Thymus (tissue), 11 donors: ENCODE results near the gene PCDHA13. TPM values are rescaled to one million over a fixed set of nuclear protein-coding genes. Genes with fewer than 3 reads are reported as not detected.
"Not testable (repeated sequence)": the region's sequence is repeated elsewhere in the genome, so short reads cannot be mapped to it uniquely, and the experiment has no call there.

Source experiments
- DNase-seq, 9 donors: peaks; one replicate each; pipeline ENCODE4 v3.0.0-alpha.2; 2013; ENCODE audit warnings: low spot score in 9 of 9, low read depth in 6 of 9, missing footprints in 1 of 9
- H3K27ac ChIP-seq, 2 donors: one replicate each; pipeline ENCODE4 v1.5.1; 2013; ENCODE audit warnings: control low read depth in 1 of 2, low read depth in 1 of 2, low read length in 1 of 2, mild to moderate bottlenecking in 1 of 2, moderate library complexity in 1 of 2
- H3K27me3 ChIP-seq, 2 donors: one replicate each; pipeline ENCODE4 v1.5.1; 2013; ENCODE audit warnings: low read length in 1 of 2; ENCODE audit not compliant: control insufficient read depth in 2 of 2, insufficient read depth in 1 of 2
- H3K36me3 ChIP-seq, 2 donors: one replicate each; pipeline ENCODE4 v1.5.1; 2013; ENCODE audit warnings: low read length in 1 of 2, mild to moderate bottlenecking in 1 of 2, moderate library complexity in 1 of 2; ENCODE audit not compliant: control insufficient read depth in 2 of 2, insufficient read depth in 2 of 2
- H3K4me1 ChIP-seq, 2 donors: one replicate each; pipeline ENCODE4 v1.5.1; 2013; ENCODE audit warnings: low read length in 2 of 2; ENCODE audit not compliant: control insufficient read depth in 2 of 2, insufficient read depth in 2 of 2
- H3K4me3 ChIP-seq, 2 donors: one replicate each; pipeline ENCODE4 v1.5.1; 2013; ENCODE audit warnings: low read length in 2 of 2, control low read depth in 1 of 2, mild to moderate bottlenecking in 1 of 2
- H3K9me3 ChIP-seq, 2 donors: one replicate each; pipeline ENCODE4 v1.5.1; 2013; ENCODE audit warnings: low read length in 1 of 2, mild to moderate bottlenecking in 1 of 2; ENCODE audit not compliant: control insufficient read depth in 2 of 2, insufficient read depth in 1 of 2
- WGBS: extraction: QIAGEN DNeasy Blood & Tissue Kit; methylation state at CpG from one replicate; pipeline ENCODE4 v1.1.7; 2013; 5-methylcytosine and 5-hydroxymethylcytosine counted together
- polyA plus RNA-seq: library from polyadenylated mRNA; stranded (reverse); fragments of 200-250 nt; gene quantifications from one replicate; pipeline ENCODE4 v1.2.3, GENCODE V29; 2013
- total RNA-seq: library from RNA; stranded (reverse); fragments of 120-200 nt; gene quantifications from one replicate; pipeline ENCODE4 v1.2.4, GENCODE V29; 2013
- donor health status: healthy.

The PCDHA13 gene
- total and polyA plus RNA-seq, 2 donors, result under 0.01 TPM

DNA sequence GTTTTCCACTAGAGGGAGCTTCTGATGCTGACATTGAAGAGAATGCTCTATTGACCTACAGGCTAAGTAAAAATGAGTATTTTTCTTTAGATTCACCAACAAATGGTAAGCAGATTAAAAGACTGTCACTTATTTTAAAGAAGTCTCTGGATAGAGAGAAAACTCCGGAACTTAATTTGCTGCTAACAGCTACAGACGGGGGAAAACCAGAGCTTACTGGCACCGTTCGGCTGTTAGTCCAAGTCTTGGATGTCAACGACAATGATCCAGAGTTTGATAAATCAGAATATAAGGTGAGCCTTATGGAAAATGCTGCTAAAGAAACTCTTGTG, 12.4 kb upstream of the PCDHA13 start:
- H3K4me3 ChIP-seq, result no peak overlapping the region
- H3K27me3 ChIP-seq, result peaks cover 0 to 7% of the 10 kb centered on the region in 2 donors
- no peak overlapping the region for H3K27ac ChIP-seq
- no peak for DNase-seq
- peaks cover 7 to 23% of the 10 kb centered on the region in 2 donors for H3K9me3 ChIP-seq
- WGBS, result 54% methylated on average over 5 of the region's 5 CpGs
- H3K4me1 ChIP-seq, result no peaks in the 10 kb centered on the region
- H3K36me3 ChIP-seq, result no peaks in the 10 kb centered on the region

DNA sequence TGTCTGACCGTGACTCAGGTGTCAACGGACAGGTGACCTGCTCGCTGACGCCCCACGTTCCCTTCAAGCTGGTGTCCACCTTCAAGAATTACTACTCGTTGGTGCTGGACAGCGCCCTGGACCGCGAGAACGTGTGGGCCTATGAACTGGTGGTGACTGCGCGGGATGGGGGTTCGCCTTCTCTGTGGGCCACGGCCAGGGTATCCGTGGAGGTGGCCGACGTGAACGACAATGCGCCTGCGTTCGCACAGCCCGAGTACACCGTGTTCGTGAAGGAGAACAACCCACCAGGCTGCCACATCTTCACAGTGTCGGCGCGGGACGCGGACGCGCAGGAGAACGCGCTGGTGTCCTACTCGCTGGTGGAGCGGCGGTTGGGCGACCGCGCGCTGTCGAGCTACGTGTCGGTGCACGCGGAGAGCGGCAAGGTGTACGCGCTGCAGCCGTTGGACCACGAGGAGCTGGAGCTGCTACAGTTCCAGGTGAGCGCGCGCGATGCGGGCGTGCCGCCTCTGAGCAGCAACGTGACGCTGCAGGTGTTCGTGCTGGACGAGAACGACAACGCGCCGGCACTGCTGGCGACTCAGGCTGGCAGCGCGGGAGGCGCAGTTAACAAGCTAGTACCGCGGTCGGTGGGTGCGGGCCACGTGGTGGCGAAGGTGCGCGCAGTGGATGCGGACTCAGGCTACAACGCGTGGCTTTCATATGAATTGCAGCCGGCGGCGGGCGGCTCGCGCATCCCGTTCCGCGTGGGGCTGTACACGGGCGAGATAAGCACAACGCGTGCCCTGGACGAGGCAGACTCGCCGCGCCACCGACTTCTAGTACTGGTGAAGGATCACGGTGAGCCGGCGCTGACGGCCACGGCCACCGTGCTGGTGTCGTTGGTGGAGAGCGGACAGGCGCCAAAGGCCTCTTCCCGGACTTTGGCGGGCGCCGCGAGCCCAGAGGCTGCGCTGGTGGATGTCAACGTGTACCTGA, 11.4 kb upstream of the PCDHA13 start:
- WGBS, result 60% methylated on average over 114 of the region's 114 CpGs
- H3K4me1 ChIP-seq, result no peaks in the 10 kb centered on the region
- no peak overlapping the region for H3K27ac ChIP-seq
- no peak for DNase-seq
- no peaks in the 10 kb centered on the region for H3K36me3 ChIP-seq
- no peak overlapping the region for H3K4me3 ChIP-seq
- H3K27me3 ChIP-seq, result peaks cover 0 to 11% of the 10 kb centered on the region in 2 donors
- peaks cover 7 to 27% of the 10 kb centered on the region in 2 donors for H3K9me3 ChIP-seq

DNA sequence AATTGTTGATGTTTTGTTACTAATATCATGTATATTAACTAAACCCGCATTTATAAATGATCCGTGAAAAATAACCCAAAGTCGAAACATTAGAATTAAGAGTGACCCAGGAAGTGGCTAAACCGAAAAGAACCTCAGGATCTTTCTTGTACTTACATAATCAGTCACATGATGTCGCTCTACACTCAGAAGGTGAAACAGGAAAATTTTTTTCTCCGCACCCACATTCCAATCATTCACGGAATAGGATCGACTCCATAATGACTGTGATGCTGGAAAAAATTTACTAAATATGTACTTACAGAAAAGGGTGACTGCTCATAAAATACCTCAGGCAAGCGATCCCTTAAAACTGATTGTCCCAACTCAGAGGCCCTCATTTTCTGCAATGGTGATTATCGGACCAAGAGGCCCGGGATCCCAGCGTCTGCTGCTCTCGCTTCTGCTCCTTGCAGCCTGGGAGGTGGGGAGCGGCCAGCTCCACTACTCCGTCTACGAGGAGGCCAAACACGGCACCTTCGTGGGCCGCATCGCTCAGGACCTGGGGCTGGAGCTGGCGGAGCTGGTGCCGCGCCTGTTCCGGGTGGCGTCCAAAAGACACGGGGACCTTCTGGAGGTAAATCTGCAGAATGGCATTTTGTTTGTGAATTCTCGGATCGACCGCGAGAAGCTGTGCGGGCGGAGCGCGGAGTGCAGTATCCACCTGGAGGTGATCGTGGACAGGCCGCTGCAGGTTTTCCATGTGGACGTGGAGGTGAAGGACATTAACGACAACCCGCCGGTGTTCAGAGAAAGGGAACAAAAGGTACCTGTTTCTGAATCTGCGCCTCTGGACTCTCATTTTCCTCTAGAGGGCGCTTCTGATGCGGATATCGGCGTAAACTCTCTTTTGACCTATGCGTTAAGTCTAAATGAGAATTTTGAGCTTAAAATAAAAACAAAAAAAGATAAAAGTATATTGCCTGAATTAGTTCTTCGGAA, 6.5 kb upstream of the PCDHA13 start, which contains the start of gene PCDHA12:
TSS of gene PCDHA12 (plus strand) at position 224 of the 981 bp plus-strand sequence. CDS start at position 389, 165 bp downstream.
- Histone ChIP-seq H3K4me3 (no peak within 1 kb of the TSS), H3K27ac (no peak within 1 kb of the TSS)

DNA sequence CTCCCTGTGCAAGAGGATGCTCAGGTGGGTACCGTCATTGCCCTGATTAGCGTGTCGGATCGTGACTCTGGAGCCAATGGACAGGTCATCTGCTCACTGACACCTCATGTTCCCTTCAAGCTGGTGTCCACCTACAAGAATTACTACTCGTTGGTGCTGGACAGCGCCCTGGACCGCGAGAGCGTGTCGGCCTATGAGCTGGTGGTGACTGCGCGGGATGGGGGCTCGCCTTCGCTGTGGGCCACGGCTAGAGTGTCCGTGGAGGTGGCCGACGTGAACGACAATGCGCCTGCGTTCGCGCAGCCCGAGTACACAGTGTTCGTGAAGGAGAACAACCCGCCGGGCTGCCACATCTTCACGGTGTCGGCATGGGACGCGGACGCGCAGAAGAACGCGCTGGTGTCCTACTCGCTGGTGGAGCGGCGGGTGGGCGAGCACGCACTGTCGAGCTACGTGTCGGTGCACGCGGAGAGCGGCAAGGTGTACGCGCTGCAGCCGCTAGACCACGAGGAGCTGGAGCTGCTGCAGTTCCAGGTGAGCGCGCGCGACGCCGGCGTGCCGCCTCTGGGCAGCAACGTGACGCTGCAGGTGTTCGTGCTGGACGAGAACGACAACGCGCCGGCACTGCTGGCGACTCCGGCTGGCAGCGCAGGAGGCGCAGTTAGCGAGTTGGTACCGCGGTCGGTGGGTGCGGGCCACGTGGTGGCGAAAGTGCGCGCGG, 5.2 kb upstream of the PCDHA13 start:
- DNase-seq, H3K27ac ChIP-seq, H3K36me3 ChIP-seq, H3K4me1 ChIP-seq, H3K4me3 ChIP-seq: not testable (repeated sequence)
- H3K27me3 ChIP-seq, result peaks cover 0 to 11% of the 10 kb centered on the region in 2 donors
- peaks cover 5 to 18% of the 10 kb centered on the region in 2 donors for H3K9me3 ChIP-seq
- WGBS, result 58% methylated on average over 80 of the region's 80 CpGs

More for the DNA sequence above, 6.5 kb upstream of the PCDHA13 start, which contains the start of gene PCDHA12:
- no peak for DNase-seq
- Histone ChIP-seq H3K9me3 (peaks cover 12 to 28% of the 10 kb centered on the region in 2 donors), H3K27me3 (peaks cover 0 to 14% of the 10 kb centered on the region in 2 donors), H3K4me1 (no peaks in the 10 kb centered on the region), H3K36me3 (no peaks in the 10 kb centered on the region)
- 25% methylated on average over 47 of the region's 47 CpGs for WGBS

DNA sequence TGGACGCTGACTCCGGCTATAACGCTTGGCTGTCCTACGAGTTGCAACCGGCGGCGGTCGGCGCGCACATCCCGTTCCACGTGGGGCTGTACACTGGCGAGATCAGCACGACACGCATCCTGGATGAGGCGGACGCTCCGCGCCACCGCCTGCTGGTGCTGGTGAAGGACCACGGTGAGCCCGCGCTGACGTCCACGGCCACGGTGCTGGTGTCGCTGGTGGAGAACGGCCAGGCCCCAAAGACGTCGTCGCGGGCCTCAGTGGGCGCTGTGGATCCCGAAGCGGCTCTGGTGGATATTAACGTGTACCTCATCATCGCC, 4.7 kb upstream of the PCDHA13 start:
- H3K27me3 ChIP-seq, result peaks cover 0 to 15% of the 10 kb centered on the region in 2 donors
- DNase-seq, result no peak
- WGBS, result 56% methylated on average over 37 of the region's 37 CpGs
- peaks cover 5 to 22% of the 10 kb centered on the region in 2 donors for H3K9me3 ChIP-seq
- H3K4me1 ChIP-seq, result no peaks in the 10 kb centered on the region
- H3K27ac ChIP-seq, result no peak overlapping the region
- H3K4me3 ChIP-seq, result no peak overlapping the region
- H3K36me3 ChIP-seq, result no peaks in the 10 kb centered on the region

DNA sequence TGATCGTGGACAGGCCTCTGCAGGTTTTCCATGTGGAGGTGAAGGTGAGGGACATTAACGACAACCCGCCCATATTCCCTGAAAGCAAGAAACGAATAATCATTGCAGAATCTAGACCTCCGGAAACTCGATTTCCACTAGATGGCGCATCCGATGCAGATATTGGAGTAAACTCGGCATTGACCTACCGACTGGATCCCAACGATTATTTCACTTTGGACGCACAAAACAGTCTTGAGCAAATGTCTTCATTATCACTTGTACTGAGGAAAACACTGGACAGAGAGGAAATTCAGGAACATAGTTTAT, 621 bp downstream of the PCDHA13 start:
- H3K27me3 ChIP-seq, result peaks cover 0 to 3% of the 10 kb centered on the region in 2 donors
- no peaks in the 10 kb centered on the region for H3K36me3 ChIP-seq
- H3K4me3 ChIP-seq, result no peak overlapping the region
- H3K27ac ChIP-seq, result no peak overlapping the region
- no peaks in the 10 kb centered on the region for H3K4me1 ChIP-seq
- DNase-seq, result no peak
- WGBS, result 23% methylated on average over 12 of the region's 12 CpGs
- peaks cover 7 to 25% of the 10 kb centered on the region in 2 donors for H3K9me3 ChIP-seq

DNA sequence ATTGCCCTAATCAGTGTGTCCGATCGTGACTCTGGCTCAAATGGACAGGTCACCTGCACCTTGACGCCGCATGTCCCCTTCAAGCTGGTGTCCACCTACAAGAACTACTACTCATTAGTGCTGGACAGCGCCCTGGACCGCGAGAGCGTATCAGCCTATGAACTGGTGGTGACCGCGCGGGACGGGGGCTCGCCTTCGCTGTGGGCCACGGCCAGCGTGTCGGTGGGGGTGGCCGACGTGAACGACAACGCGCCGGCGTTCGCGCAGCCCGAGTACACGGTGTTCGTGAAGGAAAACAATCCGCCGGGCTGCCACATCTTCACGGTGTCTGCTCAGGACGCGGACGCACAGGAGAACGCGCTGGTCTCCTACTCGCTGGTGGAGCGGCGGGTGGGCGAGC, 1.4 kb downstream of the PCDHA13 start:
- H3K9me3 ChIP-seq, result peaks cover 7 to 23% of the 10 kb centered on the region in 2 donors
- H3K36me3 ChIP-seq, result no peaks in the 10 kb centered on the region
- H3K4me1 ChIP-seq, result no peaks in the 10 kb centered on the region
- DNase-seq, result no peak
- 60% methylated on average over 41 of the region's 41 CpGs for WGBS
- H3K27me3 ChIP-seq, result peaks cover 0 to 3% of the 10 kb centered on the region in 2 donors
- no peak overlapping the region for H3K4me3 ChIP-seq
- H3K27ac ChIP-seq, result no peak overlapping the region

DNA sequence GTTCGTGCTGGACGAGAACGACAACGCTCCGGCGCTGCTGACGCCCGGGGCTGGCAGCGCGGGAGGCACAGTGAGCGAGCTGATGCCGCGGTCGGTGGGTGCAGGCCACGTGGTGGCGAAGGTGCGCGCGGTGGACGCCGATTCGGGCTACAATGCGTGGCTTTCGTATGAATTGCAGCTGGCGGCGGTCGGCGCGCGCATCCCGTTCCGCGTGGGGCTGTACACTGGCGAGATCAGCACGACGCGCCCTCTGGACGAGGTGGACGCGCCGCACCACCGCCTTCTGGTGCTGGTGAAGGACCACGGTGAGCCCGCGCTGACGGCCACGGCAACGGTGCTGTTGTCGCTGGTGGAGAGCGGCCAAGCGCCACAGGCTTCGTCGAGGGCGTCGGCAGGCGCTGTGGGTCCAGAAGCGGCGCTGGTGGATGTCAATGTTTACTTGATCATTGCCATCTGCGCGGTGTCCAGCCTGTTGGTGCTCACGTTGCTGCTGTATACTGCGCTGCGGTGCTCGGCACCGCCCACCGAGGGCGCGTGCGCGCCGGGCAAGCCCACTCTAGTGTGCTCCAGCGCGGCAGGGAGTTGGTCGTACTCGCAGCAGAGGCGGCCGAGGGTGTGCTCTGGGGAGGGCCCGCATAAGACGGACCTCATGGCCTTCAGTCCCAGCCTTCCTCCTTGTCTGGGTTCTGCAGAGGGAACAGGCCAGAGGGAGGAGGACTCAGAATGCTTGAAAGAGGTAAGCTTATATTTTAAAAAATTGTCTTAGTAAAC, 2.2 kb downstream of the PCDHA13 start:
- H3K9me3 ChIP-seq, result peaks cover 7 to 23% of the 10 kb centered on the region in 2 donors
- no peak overlapping the region for H3K4me3 ChIP-seq
- DNase-seq, result no peak
- H3K36me3 ChIP-seq, result no peaks in the 10 kb centered on the region
- no peaks in the 10 kb centered on the region for H3K4me1 ChIP-seq
- peaks cover 0 to 3% of the 10 kb centered on the region in 2 donors for H3K27me3 ChIP-seq
- WGBS, result 55% methylated on average over 79 of the region's 79 CpGs
- H3K27ac ChIP-seq, result no peak overlapping the region
